GM19043 (cell line): ENCODE measurements around the gene CST11.

Source experiments
- ATAC-seq: cut with Tn5 transposase; IDR thresholded peaks from one replicate; pipeline ENCODE4 v1.9.1; 2021; ENCODE audit warnings: low read depth; ENCODE audit not compliant: unreplicated experiment

The CST11 gene

GRCh38 chr20:23454816-23455215, 2.1 kb upstream of the CST11 start:
- ATAC-seq, result no peak

- no peak for ATAC-seq
Observed at GRCh38 chr20:23453549-23454543, 1.2 kb upstream of the CST11 start.

- no peak for ATAC-seq
Observed at GRCh38 chr20:23451956-23452487, 654 bp downstream of the CST11 start.

GRCh38 chr20:23450877-23451276, 1.8 kb downstream of the CST11 start:
- no peak for ATAC-seq

GRCh38 chr20:23449421-23449820, 3.3 kb downstream of the CST11 start:
- no peak for ATAC-seq

GRCh38 chr20:23448167-23448566, 4.5 kb downstream of the CST11 start:
- ATAC-seq, result no peak

- ATAC-seq, result no peak
Observed at GRCh38 chr20:23446505-23446904, 6.2 kb downstream of the CST11 start.

GRCh38 chr20:23445596-23446217, 7.0 kb downstream of the CST11 start:
- no peak for ATAC-seq

- no peak for ATAC-seq
Observed at GRCh38 chr20:23444859-23445258, 7.8 kb downstream of the CST11 start.

GRCh38 chr20:23442436-23442835, 10.2 kb downstream of the CST11 start:
- ATAC-seq, result no peak

GRCh38 chr20:23441850-23442313, 10.8 kb downstream of the CST11 start:
- peak; percentile 66 for ATAC-seq

GRCh38 chr20:23440004-23440403, 12.7 kb downstream of the CST11 start:
- ATAC-seq, result no peak

- no peak for ATAC-seq
Observed at GRCh38 chr20:23438661-23439060, 14.0 kb downstream of the CST11 start.

- no peak for ATAC-seq
Observed at GRCh38 chr20:23437126-23437899, 15.4 kb downstream of the CST11 start.

- no peak for ATAC-seq
Observed at GRCh38 chr20:23436681-23437080, 16.0 kb downstream of the CST11 start.

GRCh38 chr20:23435626-23436539, 16.8 kb downstream of the CST11 start:
- no peak for ATAC-seq

- no peak for ATAC-seq
Observed at GRCh38 chr20:23434521-23435313, 18.0 kb downstream of the CST11 start.

GRCh38 chr20:23433628-23434027, 19.0 kb downstream of the CST11 start:
- no peak for ATAC-seq

- ATAC-seq, result no peak
Observed at GRCh38 chr20:23425129-23425528, 27.5 kb downstream of the CST11 start.
